T-helper 2 cell (primary cell): Measurements from ENCODE around the gene ARHGEF40.
"Not testable (repeated sequence)": the region's sequence is repeated elsewhere in the genome, so short reads cannot be mapped to it uniquely, and the experiment has no call there.

ENCODE experiments used
- DNase-seq, 5 experiments: peaks; one replicate each; pipeline versions ENCODE4 v3.0.0 to v3.0.0-alpha.2; 2012 to 2022

ARHGEF40 gene

GRCh38 chr14:21040370-21040925, 29.7 kb upstream of the ARHGEF40 start:
- DNase-seq, result no peak

DNA sequence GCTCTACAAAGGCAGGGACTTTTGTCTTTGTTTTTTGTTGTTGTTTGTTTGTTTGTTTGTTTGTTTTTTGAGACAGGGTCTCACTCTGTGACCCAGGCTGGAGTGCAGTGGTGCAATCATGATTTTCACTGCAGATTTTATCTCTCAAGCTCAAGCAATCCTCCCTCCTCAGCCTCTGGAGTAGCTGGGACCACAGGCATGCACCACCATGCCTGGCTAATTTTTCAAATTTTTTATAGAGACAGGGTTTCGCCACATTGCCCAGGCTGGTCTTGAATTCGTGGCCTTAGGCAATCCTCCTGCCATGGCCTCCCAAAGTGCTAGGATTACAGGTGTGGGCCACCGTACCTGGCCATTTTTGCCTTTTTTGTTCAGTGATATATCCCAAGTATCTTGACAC, 29.2 kb upstream of the ARHGEF40 start:
- DNase-seq, result not testable (repeated sequence)

- DNase-seq, result no peak
These were observed 28.2 kb upstream of the ARHGEF40 start, which contains the start of gene RNASE7 for GRCh38 chr14:21041676-21042433. TSS of gene RNASE7 (plus strand) at chr14:21042362. CDS start at chr14:21042993, 631 bp downstream.

GRCh38 chr14:21042918-21043317, 27.2 kb upstream of the ARHGEF40 start:
- no peak for DNase-seq

- no peak for DNase-seq
These were observed 26.6 kb upstream of the ARHGEF40 start for GRCh38 chr14:21043387-21043973.

- peak in 2 of 5 experiments; percentile 9 to 26 for DNase-seq
These were observed 26.0 kb upstream of the ARHGEF40 start for GRCh38 chr14:21043974-21044618.

DNA sequence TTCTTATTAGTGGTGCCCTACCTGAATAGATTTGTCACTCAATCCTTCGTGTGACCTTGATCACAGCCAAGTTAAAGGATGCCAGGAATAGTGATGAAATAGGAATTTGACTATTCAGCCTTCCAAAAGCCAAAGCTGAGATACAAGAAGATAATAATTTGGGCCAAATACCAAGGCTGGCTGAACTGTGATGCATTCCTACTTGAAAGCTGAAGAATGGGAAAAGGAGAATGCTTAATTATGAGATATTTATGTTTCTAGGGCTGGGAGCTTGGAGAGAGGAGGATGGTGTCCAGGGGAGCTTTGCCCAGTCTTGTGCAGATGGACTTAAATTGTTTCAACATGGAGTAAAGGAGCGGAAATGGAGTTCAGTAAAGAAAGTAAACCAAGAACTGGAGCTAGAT, 22.7 kb upstream of the ARHGEF40 start:
- no peak for DNase-seq

DNA sequence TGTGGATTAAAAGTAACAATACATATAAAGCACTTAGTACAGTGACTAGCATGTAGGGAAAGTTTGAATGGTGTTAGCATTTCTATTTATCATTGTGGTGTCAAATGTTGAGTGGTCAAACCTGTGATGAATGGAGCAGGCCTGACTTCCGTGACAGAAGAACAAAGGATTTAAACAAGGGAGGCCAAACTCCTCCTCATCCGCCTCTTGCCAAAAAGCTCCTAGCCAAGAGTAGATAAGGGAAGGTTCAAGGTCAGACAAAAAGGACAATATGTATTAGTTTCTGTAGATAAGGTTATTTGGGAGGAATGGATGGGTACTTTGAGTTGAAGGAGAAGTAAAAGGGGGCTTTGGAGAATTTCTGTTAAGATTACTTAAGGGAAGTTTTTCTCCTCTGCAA, 21.5 kb upstream of the ARHGEF40 start:
- no peak for DNase-seq

GRCh38 chr14:21049271-21049673, 20.8 kb upstream of the ARHGEF40 start:
- DNase-seq, result no peak

GRCh38 chr14:21050597-21050996, 19.5 kb upstream of the ARHGEF40 start:
- no peak for DNase-seq

- no peak for DNase-seq
These were observed 16.7 kb upstream of the ARHGEF40 start for GRCh38 chr14:21053184-21054122.

- peak in 1 of 5 experiments; percentile 46 for DNase-seq
These were observed 15.9 kb upstream of the ARHGEF40 start for GRCh38 chr14:21054123-21054767.

- no peak for DNase-seq
These were observed 15.3 kb upstream of the ARHGEF40 start for GRCh38 chr14:21054768-21055145.

- no peak for DNase-seq
These were observed 14.5 kb upstream of the ARHGEF40 start for GRCh38 chr14:21055432-21056117.

- DNase-seq, result no peak
These were observed 13.5 kb upstream of the ARHGEF40 start for GRCh38 chr14:21056520-21057163.

- no peak for DNase-seq
These were observed 12.1 kb upstream of the ARHGEF40 start, which contains the start of gene RNASE8 for GRCh38 chr14:21057803-21058675. TSS of gene RNASE8 (plus strand) at chr14:21057822. CDS start at chr14:21057893, 71 bp downstream.

DNA sequence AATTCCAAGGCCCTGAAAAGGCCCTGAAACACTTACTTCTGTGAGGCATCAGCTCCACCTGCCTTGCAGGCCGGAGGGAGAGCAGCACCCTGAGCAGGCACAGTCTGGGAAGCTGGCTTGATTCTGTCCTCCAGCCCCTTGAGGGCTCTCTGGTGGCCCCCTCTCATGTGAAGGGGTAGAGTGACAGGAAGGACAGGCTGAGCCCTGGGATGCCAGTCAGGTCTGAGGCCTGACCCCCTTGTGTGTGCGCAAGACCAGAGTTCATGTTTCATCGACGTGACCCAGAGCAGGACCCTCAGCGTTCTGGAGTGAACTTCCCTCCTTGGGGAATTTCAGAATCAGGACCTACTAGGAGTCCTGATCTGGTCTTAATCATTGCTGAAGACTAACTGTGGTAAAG, 11.2 kb upstream of the ARHGEF40 start:
- no peak for DNase-seq

- no peak for DNase-seq
These were observed 10.1 kb upstream of the ARHGEF40 start for GRCh38 chr14:21059842-21060613.
